Measurements from ENCODE around the gene ITGA1. TPM values are rescaled to one million over a fixed set of nuclear protein-coding genes. Genes with fewer than 3 reads are reported as not detected.
"Not testable (repeated sequence)": the region's sequence is repeated elsewhere in the genome, so short reads cannot be mapped to it uniquely, and the experiment has no call there.

Gene ITGA1
- polyA plus RNA-seq, 3 donors = 0.33 to 0.89 (median 0.79) TPM

DNA sequence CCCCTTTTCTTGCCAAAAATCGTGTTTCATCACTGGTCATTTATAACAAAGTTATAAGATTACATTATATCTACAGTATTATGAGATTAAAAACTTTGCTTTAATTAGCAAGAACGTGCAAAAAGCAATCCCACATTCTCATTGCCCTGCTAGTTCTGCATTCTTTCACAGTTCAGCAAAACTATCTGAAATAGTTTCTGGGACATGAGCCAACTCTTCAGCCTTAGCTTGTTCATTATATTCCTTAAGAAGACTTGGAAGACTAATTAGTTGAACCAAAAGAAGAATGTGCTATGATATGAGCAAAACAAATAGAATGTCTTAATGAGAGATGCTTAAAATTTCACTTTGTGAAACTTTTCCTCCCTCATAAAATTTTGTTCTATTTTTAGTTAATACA, 76.7 kb downstream of the ITGA1 start:
- no peak for DNase-seq
- no peaks in the 10 kb centered on the region for H3K9me3 Mint-ChIP-seq
- Histone ChIP-seq H4K20me1 (ENCODE audit: insufficient read depth, low read length) (no peaks in the 10 kb centered on the region), H3K9me3 (replicated peaks in 1 of 2; ENCODE audit: control insufficient read depth in 1 of 2, insufficient read depth in 1 of 2, low read length in 2 of 2) (no peaks in the 10 kb centered on the region), H3K27me3 (ENCODE audit: control insufficient read depth in 2 of 2, insufficient read depth in 2 of 2, low read length in 2 of 2) (no peaks in the 10 kb centered on the region), H2AFZ (ENCODE audit: insufficient read depth, low read depth, low read length, poor library complexity, severe bottlenecking) (peak overlapping the region; percentile 47), H3K9ac (ENCODE audit: insufficient read depth, low read length, poor library complexity, severe bottlenecking) (no peak overlapping the region), H3K4me2 (replicated peaks; ENCODE audit: extremely low read depth, low read length, poor library complexity, severe bottlenecking) (no peak overlapping the region), H3K27ac (ENCODE audit: low read depth in 1 of 2, low read length in 2 of 2) (no peak overlapping the region), H3K4me3 (replicated peaks in 1 of 3; ENCODE audit: low read depth in 2 of 3, low read length in 3 of 3) (no peak overlapping the region), H3K79me2 (ENCODE audit: insufficient read depth, low read length) (no peaks in the 10 kb centered on the region), H3K36me3 (replicated peaks in 1 of 2; ENCODE audit: control insufficient read depth in 1 of 2, insufficient read depth in 2 of 2, low read length in 2 of 2) (no peaks in the 10 kb centered on the region), H3K4me1 (ENCODE audit: control insufficient read depth in 1 of 2, insufficient read depth in 2 of 2, low read length in 2 of 2) (peaks cover 0 to 4% of the 10 kb centered on the region in 2 donors)
- intact Hi-C loops (cut with micrococcal nuclease) = no loop called here
- WGBS (ENCODE audit: insufficient coverage) = no CpG with 5 or more reads among the region's 2 CpGs
- no peak overlapping the region for H3K4me3 Mint-ChIP-seq
- H3K4me1 Mint-ChIP-seq = peaks cover 11% of the 10 kb centered on the region
- TF ChIP-seq CTCF (IDR thresholded peaks at IDR 0.05) = no peak
- peaks cover 0 to 8% (median 0%) of the 10 kb centered on the region in 3 donors for H3K27me3 Mint-ChIP-seq (ENCODE audit: low read depth in 3 of 3)
- no peak overlapping the region for H3K27ac Mint-ChIP-seq
- no peaks in the 10 kb centered on the region for H3K36me3 Mint-ChIP-seq

GRCh38 chr5:52864884-52865283, 77.2 kb downstream of the ITGA1 start:
- Histone ChIP-seq H3K27ac (ENCODE audit: low read depth in 1 of 2, low read length in 2 of 2) (no peak overlapping the region), H4K20me1 (ENCODE audit: insufficient read depth, low read length) (no peaks in the 10 kb centered on the region), H3K4me1 (ENCODE audit: control insufficient read depth in 1 of 2, insufficient read depth in 2 of 2, low read length in 2 of 2) (peaks cover 0 to 4% of the 10 kb centered on the region in 2 donors), H3K4me2 (replicated peaks; ENCODE audit: extremely low read depth, low read length, poor library complexity, severe bottlenecking) (no peak overlapping the region), H3K9ac (ENCODE audit: insufficient read depth, low read length, poor library complexity, severe bottlenecking) (no peak overlapping the region), H3K36me3 (replicated peaks in 1 of 2; ENCODE audit: control insufficient read depth in 1 of 2, insufficient read depth in 2 of 2, low read length in 2 of 2) (no peaks in the 10 kb centered on the region), H2AFZ (ENCODE audit: insufficient read depth, low read depth, low read length, poor library complexity, severe bottlenecking) (no peak overlapping the region), H3K79me2 (ENCODE audit: insufficient read depth, low read length) (no peaks in the 10 kb centered on the region), H3K4me3 (replicated peaks in 1 of 3; ENCODE audit: low read depth in 2 of 3, low read length in 3 of 3) (no peak overlapping the region), H3K9me3 (replicated peaks in 1 of 2; ENCODE audit: control insufficient read depth in 1 of 2, insufficient read depth in 1 of 2, low read length in 2 of 2) (no peaks in the 10 kb centered on the region), H3K27me3 (ENCODE audit: control insufficient read depth in 2 of 2, insufficient read depth in 2 of 2, low read length in 2 of 2) (no peaks in the 10 kb centered on the region)
- intact Hi-C loops (cut with micrococcal nuclease) = no loop called here
- H3K9me3 Mint-ChIP-seq = no peaks in the 10 kb centered on the region
- H3K4me3 Mint-ChIP-seq = no peak overlapping the region
- H3K27ac Mint-ChIP-seq = no peak overlapping the region
- no peak for DNase-seq
- peaks cover 11% of the 10 kb centered on the region for H3K4me1 Mint-ChIP-seq
- WGBS (ENCODE audit: insufficient coverage) = 80% methylated on average over 2 of the region's 3 CpGs
- H3K27me3 Mint-ChIP-seq (ENCODE audit: low read depth in 3 of 3) = peaks cover 0 to 8% (median 0%) of the 10 kb centered on the region in 3 donors
- no peaks in the 10 kb centered on the region for H3K36me3 Mint-ChIP-seq
- no peak for TF ChIP-seq CTCF (IDR thresholded peaks at IDR 0.05)

DNA sequence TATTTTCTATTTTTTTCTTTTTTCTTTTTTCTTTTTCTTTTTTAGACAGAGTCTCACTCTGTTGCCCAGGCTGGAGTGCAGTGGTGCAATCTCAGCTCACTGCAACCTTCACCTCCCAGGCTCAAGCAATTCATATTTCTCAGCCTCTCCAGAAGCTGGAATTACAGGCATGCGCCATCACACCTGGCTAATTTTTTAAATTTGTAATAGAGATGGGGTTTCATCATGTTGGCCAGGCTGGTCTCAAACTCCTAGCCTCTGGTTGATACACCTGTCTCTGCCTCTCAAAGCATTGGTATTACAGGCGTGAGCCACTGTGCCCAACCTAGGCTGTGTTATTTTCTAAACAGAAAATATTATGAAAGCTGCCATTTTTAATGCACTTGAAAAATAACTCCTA, 78.3 kb downstream of the ITGA1 start:
- intact Hi-C loops (cut with micrococcal nuclease); H3K36me3 ChIP-seq (replicated peaks in 1 of 2; ENCODE audit: control insufficient read depth in 1 of 2, insufficient read depth in 2 of 2, low read length in 2 of 2); H3K27me3 ChIP-seq (ENCODE audit: control insufficient read depth in 2 of 2, insufficient read depth in 2 of 2, low read length in 2 of 2); H3K4me1 ChIP-seq (ENCODE audit: control insufficient read depth in 1 of 2, insufficient read depth in 2 of 2, low read length in 2 of 2); H3K4me2 ChIP-seq (replicated peaks; ENCODE audit: extremely low read depth, low read length, poor library complexity, severe bottlenecking); H3K27me3 Mint-ChIP-seq (ENCODE audit: low read depth in 3 of 3); H3K36me3 Mint-ChIP-seq; H2AFZ ChIP-seq (ENCODE audit: insufficient read depth, low read depth, low read length, poor library complexity, severe bottlenecking); H3K27ac ChIP-seq (ENCODE audit: low read depth in 1 of 2, low read length in 2 of 2); H3K79me2 ChIP-seq (ENCODE audit: insufficient read depth, low read length); H3K9ac ChIP-seq (ENCODE audit: insufficient read depth, low read length, poor library complexity, severe bottlenecking); H4K20me1 ChIP-seq (ENCODE audit: insufficient read depth, low read length); DNase-seq; H3K27ac Mint-ChIP-seq; H3K4me3 ChIP-seq (replicated peaks in 1 of 3; ENCODE audit: low read depth in 2 of 3, low read length in 3 of 3); H3K9me3 ChIP-seq (replicated peaks in 1 of 2; ENCODE audit: control insufficient read depth in 1 of 2, insufficient read depth in 1 of 2, low read length in 2 of 2); H3K4me3 Mint-ChIP-seq; H3K9me3 Mint-ChIP-seq: not testable (repeated sequence)
- peaks cover 11% of the 10 kb centered on the region for H3K4me1 Mint-ChIP-seq
- WGBS (ENCODE audit: insufficient coverage) = no CpG with 5 or more reads among the region's 2 CpGs

Data from CD14-positive monocyte (primary cell).